Activated effector memory CD4-positive, alpha-beta T cell treated with Interleukin-2 at 50 U/mL for 16 hours (primary cell): ENCODE data around the gene CAPZB.

Experiments
- DNase-seq: peaks from one replicate; pipeline ENCODE4 v3.0.0-alpha.2; 2020

Gene CAPZB

DNA sequence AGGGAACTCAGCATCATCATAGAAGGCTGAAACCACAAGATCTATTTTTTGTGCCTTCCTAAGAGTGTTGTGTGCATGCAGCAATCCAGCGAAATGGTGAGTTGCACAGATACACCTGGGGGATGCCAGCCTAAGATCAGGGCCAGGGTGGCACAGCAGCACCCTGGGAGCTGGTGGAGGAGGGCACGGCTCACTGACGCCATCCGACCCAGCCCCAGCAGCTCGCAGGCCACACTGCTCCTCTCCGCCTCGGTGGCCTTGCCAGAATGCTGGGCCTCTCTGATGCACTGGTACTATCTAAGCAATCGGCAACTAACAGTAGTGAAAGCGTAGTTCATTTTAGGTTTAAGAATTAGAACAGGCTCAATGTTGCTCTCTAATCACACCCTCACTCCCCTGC is 37.8 kb downstream of the CAPZB start:
- no peak for DNase-seq

DNA sequence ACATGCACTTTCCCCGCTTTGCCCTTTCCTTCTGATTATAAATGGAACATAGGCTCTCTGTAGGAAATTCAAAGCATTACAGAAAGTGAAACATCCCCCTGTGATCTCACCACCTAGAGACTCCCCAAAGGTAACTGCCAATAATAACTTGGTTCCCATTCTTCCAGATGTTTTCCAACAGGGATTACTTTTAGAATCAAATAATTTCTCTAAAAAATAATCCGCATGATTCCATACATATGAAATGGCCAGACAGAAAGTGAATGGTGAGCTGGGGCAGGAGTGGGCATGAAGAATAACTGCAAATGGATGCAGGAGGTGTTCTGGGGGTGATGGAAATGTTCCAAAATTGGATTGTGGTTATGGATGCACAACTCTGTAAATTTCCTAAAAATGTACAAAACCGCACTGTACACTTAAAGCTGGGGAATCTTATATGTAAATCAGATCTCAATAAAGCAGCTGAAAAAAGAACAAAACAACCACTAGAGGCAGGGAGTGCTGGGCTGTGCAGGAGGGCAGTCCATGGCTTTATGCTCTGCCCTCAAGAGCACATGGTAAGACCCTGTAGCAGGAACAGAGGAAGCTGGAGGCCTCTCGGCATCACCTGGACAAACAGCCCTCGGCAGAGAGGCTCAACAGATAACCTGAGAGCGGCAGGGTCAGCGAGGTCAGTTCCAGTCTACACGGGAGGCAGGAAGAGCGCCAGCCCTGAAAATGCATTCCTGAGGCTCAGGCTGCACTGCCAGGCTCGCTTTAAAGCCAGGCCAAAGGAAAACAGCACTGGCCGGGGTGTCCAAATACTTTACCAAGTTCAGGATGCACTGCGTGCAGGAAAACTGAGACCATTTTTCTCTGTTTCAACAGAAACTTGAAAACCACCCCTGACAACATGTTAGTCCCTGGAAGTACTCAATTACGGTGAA is 39.7 kb downstream of the CAPZB start:
- no peak for DNase-seq

DNA sequence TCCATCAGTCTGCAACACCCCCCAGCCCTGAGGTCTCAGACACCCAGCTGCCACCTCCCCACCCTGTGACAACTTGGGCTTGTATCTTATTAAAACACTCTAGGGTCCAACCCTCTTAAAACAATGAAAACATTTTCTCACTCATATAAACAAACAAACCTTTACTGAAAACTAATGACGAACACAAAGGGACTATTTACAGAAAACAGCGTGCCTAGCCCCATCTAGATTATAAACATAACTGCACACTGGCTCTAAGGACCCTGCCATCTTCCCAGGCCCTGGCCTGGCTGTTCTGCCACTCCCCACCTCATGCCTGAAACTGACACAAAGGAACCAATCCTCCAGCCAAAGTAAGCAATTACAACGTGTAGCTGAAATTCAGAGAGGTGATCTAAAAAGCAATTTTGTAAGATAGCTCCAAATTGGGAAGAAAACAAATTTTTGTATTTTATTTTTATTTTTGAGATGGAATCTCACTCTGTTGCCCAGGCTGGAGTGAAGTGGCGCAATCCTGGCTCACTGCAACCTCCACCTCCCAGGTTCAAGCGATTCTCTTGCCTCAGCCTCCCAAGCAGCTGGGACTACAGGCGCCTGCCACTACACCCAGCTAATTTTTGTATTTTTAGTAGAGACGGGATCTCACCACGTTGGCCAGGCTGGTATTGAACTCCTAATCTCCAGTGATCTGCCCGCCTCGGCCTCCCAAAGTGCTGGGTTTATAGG is 40.9 kb downstream of the CAPZB start:
- no peak for DNase-seq

DNA sequence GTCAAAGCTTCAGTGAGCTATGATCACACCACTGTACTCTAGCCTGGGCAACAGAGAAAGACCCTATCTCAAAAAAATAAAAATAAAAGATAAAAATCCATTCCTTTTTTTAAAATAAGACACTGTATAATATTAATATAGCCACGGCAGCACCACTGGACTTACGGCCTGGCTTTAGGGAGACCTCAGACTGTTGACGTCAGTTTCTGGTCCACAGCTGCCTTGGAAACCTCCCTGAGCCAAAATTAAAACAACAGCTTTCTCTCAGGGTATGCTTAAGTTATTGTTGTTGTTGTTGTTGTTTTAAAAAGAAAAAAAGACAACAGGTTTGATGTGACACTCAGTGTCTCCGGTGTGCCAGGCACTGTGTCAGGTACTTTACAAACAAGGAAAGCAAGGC is 42.0 kb downstream of the CAPZB start:
- no peak for DNase-seq

DNA sequence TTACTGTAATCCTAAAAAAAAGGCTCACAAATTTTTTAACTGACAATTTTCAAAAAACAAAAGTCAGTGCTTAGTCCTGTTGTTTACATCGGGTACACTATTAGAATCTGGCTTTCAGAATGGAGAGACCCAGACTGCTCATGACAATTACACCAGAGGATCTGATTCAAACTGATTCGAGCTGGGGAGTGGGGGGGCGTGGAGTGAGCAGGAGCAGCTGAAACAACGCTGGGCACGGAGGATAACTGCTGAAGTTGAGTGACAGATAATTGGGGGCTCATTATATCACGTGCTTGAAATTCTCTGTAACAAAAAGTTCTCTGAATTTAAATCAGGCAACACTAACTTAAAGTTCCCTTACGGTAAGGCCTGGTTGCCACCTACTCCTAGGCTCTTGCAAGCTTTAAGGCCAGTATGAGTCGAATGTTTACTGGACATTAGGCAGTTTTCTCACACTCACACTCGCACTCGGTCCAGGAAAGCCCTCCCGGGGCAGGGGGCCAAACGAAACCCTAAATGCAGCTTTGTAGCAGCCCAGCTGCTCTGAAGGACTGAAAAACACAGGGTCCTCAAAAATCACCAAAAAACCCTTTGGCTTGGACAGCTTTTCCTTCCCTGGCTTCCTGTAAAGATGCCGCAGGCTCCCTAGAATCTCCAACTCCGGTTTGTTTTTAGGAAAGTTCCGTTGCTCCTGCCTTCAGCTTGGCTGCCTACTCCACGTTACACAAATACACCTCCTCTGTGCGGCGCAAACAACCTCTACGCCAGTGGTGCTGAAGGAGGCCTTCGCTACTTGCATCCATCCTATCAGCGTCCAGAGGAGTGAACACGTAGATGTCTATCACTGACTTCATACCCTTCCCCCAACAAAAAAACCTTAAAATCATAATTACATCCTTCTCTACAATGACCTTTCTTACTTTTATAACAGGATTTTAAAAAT is 42.9 kb downstream of the CAPZB start:
- DNase-seq = no peak

DNA sequence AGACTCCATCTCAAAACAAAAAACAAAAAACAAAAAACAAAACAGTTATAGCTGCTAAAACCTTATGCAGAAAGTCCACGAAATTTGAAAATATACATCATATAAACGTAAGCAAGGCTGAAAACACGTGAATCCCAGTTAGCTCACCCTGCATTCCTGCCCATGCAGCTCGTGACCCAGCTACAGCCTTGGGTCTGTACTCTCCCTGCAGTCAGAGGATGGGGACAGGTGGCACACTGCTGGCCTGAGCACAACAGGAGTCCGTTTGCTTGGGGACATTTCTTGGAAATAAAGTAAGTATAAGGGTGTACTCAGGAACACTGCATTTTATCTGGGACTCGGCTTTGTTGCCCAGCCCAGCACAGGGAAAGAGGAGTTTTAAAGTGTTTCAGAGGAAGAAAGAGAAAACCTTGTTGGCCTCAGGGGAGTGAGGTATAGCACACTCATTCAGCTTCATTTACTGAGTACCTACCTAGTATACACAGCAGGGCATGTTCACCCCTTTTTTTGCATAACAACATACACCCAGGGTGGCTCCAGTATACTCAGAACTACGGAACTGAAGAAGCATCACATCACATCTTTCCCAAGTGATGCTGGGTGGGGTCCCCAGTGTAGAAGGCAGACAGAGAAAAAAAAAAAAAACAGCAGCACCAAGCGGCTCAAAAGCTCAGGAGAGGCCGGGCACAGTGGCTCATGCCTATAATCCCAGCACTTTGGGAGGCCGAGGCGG is 44.1 kb downstream of the CAPZB start:
- no peak for DNase-seq

DNA sequence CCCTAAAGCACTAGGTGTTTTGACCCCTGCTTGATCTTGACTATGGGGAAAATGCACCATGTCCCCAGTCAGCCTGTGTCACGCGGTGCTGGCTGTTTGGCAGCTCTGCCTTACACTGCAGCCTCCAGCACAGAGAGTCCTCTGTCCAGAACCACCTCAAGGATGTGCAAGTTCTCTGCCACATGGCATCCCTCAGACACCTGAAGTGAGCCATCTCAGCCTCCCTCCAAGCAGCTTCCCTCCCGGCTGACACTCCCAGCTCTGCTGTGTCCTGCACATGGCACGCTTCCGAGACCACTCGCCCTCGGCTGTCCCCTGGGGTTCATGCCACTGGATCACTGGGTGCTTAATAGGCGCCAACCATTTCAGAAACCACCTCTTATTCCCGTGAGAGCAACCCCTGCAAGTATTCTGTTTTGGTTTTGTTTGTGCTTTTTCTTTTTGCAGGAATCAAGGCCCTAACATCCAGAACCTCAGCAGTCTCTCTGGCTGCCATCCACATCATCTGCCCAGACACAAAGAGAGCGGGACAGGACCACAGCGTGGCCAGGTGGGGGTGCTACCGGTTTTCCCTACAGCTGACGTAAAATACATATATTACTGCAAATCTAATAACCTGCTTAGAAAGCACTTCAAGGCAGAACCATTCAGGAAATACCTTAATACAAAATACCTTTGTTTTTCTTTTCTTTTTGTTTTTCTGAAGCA is 45.7 kb downstream of the CAPZB start:
- peak; percentile 19 for DNase-seq

DNA sequence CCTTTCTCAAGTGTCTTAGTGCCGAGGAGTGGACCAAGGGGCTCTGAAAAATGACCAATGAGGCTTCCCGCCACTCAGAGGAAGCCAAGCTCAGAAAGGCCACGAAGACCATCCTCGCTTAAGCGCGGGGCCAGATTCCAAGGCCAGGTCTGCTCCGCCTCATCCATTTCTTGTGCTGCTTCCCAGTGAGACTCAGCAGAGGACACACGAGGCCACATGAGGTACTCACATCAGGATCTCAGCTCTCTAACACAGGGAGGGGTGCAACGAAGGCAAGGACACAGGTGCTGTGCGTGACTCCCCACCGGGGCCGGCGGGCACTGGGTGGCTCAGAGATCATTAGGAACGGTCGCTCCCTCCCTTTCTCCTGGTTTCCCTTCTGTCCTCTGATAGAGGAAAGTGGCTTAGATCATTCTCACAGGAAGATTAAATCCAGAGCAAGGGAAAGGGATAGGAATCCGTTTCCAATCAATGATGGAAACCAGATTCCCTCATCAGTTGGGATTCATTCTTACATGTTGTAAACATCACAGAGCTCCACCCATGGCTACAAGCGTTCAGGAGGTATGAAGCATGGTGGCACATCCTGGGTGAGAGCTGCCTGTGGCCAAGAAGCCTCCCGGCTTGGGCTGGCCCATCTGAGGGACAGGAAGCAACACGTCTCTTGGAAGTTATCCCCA is 46.7 kb downstream of the CAPZB start:
- DNase-seq = no peak

DNA sequence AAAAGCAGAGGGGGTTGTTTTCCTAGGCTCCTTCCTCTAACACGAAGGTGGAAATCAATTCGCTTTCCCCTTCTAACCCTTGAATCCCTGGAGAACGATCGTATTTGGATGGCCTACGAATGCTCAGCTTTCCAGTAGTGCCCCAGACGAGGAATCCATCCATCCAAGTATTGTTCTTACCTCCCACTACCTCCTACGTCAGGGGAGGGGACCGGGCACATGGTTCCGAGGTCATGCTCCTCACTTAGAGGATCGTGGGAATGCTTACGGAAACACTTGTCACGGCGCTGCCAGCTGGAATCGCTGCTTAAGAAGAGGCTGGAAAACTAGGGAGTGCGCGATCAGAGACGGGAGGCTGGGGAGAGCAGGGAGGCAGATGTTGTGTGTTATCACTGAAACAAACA is 47.4 kb downstream of the CAPZB start:
- no peak for DNase-seq

DNA sequence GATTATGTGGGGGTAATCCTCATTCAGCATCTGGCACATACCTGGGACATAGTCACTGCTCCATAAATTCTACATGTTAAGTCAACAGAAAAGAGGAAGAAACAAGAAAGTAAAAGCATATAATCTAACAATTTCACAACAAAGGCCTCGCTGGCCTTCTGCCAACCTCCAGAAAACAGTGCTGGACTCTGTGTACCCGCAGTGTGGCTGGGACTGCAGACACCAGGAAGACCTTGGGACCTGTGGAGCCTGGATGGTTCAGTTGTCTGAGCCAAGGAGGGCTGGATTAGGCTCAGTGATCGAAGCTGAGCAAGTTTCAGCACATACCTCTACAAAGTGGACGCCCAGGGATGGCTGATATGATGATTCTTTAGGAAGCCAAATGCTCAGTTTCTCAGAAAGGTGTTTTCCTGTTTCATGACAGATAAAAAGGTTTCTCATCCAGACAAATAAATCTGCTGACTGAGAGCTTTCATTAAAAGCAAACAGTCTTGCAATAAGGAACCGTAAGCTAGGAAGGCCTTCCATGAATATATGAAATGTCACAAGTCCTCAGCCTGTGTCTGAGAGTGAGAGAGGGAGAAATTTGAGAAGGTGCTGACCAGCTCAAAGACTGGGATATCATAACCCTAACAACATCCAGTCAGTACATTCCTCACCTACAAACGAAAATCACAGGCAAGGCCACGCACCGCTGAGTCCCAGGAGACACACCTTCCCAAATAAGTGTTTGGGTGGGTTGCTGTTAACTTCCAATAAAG is 48.4 kb downstream of the CAPZB start:
- DNase-seq = no peak

DNA sequence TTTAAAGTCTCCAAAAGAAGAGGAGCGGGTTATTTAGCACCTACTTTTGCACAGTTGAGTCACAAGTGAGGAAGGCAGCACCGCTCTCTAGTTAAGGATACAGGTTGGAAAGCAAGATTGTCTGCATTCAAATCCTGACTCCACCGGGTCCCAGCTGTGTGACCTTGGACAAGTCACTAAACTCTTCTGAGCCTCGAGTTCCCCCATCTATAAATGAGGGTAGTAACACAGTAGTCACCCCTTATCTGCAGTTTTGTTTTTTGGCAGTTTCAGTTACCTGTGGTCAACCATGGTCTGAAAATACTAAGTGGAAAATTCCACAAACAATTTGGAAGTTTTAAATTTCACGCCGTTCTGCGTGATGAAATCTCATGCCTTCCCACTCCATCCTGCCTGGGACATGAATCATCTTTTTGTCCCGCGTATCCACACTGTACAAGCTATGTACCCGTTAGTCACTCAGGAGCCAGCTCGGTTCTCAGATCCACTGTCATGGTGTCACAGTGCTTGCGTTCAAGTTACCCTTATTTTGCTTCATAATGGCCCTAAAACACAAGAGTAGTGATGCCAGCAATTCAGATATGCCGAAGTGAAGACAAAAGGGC is 49.4 kb downstream of the CAPZB start:
- DNase-seq = no peak

DNA sequence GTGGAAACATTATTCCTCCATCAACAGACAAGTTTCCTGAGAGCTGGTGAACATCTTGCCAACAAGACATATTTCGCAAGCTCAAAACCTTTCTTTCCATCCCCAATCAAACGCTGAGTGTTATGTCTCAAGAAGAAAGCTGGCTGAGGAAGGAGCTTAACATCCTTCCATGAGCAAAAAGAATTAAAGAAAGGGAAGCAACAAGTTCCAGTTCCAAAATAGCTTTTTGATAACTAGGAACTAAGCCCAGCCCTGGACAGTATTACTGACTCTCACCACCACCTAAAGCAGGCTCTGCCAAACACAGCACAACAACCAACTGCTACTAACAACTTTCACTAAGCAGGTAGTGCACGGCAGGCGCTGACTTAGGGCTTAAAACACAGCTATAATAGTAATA is 50.2 kb downstream of the CAPZB start:
- DNase-seq = no peak

DNA sequence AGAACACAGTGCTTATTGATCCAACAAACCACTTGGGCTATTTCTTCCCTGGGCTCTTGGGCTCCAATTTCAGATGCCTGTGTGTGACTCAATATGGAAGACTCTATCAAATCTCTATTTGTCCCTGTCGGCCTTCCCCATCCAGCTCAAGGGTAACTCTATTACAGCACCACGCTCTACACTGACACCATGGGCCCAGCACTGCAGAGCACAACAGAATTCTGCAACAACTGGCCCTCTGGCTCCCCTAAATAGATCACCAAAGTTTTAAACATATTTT is 51.7 kb downstream of the CAPZB start:
- no peak for DNase-seq

DNA sequence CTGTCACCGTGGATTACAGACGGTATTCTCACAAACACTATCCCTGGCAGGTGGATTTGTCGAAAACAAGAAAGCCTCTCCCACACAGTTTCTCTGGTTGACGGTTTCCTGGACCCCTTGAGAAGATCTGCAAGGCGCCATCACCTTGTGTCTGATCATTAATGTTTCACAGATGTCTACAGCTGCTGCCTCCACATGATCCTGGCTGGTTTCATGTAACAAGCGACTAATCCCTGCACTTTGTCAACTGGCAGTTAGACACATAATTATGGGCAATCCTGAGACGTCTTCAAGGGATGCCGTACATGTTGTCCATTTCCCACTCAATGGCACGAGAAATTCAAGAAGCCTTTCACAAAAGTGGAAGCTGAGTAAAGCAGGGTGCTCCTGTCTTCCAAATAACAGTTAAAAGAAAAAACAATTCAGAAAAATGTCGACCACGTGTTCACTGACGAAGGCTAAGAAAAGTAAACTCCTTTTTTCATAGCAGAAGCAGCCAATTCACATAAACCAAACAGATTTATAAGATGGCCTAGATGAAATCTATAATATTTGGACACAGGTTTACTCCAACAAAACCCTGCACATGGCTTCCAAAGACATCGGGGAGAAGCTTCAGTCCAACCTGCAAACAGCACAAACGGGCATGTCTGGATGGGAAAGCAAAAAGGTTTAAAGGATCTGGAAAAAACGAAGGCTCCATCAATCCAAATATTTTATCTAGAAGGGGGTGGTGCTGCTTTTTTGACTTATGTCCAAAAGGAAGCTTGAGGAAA is 52.2 kb downstream of the CAPZB start:
- no peak for DNase-seq

DNA sequence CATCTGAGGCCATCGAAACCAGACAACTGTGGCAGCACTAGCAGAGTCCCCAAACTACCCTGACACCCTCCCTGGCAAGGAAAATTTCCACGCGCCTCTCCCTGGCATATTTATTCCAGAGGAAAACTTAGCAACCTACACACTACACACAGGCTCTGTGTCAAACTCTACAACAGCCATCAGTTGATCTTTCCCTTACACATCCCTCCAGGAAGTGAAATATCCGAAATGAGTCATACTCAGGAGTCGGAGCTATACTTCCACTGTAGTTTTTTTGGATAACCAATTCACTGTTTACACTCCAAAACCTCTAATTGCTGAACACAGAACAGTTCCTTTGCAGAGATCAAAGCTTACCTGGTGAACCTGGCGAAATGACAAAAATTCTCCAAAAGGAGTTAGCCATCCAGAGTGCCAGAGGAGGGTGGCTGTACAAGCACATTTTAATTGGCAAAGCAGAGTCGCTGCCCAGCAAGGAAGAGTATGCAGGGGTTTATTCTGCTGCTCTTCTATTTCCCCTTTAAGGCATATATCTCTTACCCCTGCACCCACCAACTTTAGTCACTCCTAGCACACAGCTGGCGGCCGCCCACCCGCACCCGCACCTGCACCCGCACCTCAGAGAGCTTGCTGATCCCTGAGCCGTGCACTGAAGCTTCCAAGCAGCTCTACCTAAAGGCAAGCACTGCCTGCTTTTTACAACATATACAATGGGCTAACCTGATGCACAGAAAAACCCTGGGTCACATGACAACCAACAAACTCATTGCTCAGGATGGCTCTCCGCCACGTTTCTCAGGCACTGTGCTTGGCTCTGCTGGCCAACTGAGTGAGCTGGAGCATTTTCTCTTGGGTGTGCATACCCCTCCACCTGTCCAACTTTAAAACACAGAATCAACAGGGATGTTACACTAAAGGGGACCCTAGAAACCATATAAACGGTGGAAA is 54.9 kb downstream of the CAPZB start:
- no peak for DNase-seq

DNA sequence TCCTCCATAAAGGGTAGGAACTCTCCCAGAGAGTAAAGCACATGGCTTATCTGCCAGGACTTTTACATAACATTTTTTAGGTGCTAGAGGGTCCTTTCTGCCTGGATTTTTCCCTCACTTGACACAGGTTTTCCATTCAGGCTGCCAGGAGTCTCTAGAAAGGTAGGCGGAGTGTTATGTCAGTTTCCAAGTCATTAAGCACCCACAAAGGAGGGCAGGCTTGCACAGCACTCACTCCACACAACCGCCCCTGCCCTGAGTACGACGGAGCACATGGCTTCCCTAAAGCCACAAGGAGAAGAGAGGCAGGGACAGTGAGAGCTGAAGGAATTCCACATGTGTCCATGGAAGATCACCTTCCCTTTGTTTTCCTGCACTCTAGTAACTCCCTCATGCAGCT is 55.7 kb downstream of the CAPZB start:
- DNase-seq = no peak

DNA sequence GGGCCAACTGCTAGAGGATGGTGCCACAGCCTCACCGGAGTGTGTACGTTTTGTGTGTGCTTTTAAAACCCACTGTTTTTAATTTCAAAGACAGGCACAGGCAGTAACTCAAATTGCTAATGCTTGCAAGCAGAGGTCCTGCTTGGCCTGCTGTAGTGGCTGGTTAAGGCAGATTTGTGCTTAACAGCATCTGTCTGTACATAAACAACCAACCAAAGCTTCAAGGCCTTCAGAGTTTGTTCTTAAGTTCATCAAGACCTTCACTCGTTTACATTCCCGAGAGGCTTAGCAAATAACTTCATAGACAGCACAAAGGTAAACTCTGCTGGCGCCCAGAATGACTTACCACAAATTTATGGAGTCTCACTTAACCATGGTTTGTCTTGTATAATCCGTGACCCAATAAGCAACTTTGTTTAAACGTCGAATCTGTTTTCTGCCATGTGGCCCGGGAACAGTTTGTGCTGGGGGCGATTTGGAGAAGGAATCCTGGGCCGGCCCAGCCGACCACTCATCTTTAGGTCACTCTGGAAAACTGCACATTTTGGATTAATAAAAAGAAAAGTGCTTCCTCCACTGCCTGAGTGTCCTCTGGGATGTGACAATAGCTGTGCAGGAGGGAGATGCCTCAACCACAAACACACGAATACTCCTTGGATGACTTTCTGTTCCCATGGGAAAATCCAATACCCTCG is 58.1 kb downstream of the CAPZB start:
- DNase-seq = no peak
